ENCODE results near the gene DAPK2. TPM values are rescaled to one million over a fixed set of nuclear protein-coding genes. Genes with fewer than 3 reads are reported as not detected.

Gene DAPK2
- total RNA-seq, 1 donor from 2014 or later: 0.52 TPM

DNA sequence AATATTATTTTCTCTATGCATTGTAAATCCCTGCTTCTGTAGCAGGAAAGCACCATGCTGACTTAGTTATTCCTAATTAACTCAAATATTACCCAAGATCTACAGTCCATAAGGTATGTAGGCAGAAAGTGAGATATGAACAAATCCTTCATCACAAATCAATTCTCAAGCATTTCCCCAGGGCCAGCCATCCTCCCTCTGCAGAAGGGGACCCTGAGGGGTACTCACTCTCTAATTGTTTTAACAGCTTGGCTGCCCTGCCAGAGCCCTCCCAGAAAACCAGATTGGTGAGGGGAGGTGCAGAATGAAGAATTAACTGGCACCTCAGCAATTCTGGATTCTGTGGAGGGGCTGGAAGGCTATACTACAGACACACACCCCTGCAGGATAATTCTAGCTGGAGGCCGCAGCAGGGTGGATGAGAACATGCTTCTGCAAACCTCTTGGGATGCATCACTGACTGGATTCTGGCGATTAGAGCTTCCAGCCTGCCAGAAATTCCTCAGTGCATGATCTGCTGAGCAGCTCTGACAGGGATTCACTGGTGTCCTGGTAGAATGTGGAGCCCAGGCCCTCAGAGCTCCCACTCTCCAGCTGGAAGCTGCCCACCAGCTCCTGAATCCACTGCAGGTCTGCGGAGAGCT lies 123.9 kb downstream of the DAPK2 start:
- H3K36me3 ChIP-seq (ENCODE audit: insufficient read depth, low read length): no peaks in the 10 kb centered on the region
- peaks cover 5% of the 10 kb centered on the region for H3K4me1 ChIP-seq (ENCODE audit: insufficient read depth, low read length)
- FAIRE-seq: no peak
- H3K79me2 ChIP-seq (ENCODE audit: insufficient read depth, low read length): no peaks in the 10 kb centered on the region
- H3K4me2 ChIP-seq (ENCODE audit: low read length): no peak overlapping the region
- peaks cover 14% of the 10 kb centered on the region for H3K4me1 Mint-ChIP-seq (ENCODE audit: low read depth, unreplicated experiment)
- no peaks in the 10 kb centered on the region for H3K9me3 Mint-ChIP-seq (ENCODE audit: unreplicated experiment)
- no peak overlapping the region for H2AFZ ChIP-seq (ENCODE audit: low read depth, low read length)
- H3K4me3 ChIP-seq (ENCODE audit: insufficient read depth, low read depth, low read length): no peak overlapping the region
- H3K27ac ChIP-seq (ENCODE audit: low read depth, low read length): no peak overlapping the region
- TF ChIP-seq EZH2 (IDR thresholded peaks at IDR 0.05; ENCODE audit: insufficient read depth, low read length) (no peak), CTCF (IDR thresholded peaks at IDR 0.05; ENCODE audit: insufficient read depth, low read depth, low read length) (no peak)
- no peaks in the 10 kb centered on the region for H4K20me1 ChIP-seq (ENCODE audit: insufficient read depth, low read length)
- peaks cover 26% of the 10 kb centered on the region for H3K27me3 Mint-ChIP-seq (ENCODE audit: low read depth, unreplicated experiment)
- H3K27me3 ChIP-seq (ENCODE audit: insufficient read depth, low read length): peaks cover 2% of the 10 kb centered on the region
- no peak overlapping the region for H3K27ac Mint-ChIP-seq (ENCODE audit: unreplicated experiment)
- no peaks in the 10 kb centered on the region for H3K36me3 Mint-ChIP-seq (ENCODE audit: low read depth, unreplicated experiment)
- H3K9ac ChIP-seq (ENCODE audit: low read length): no peak overlapping the region
- H3K4me3 Mint-ChIP-seq (ENCODE audit: unreplicated experiment): no peak overlapping the region
- DNase-seq (ENCODE audit: low read depth): no peak
- no peaks in the 10 kb centered on the region for H3K9me3 ChIP-seq (ENCODE audit: insufficient read depth, low read depth, low read length)

- no peak for TF ChIP-seq CTCF (IDR thresholded peaks at IDR 0.05; ENCODE audit: insufficient read depth, low read depth, low read length)
- no peak for TF ChIP-seq EZH2 (IDR thresholded peaks at IDR 0.05; ENCODE audit: insufficient read depth, low read length)
- Histone ChIP-seq H3K9ac (ENCODE audit: low read length) (no peak overlapping the region), H3K27ac (ENCODE audit: low read depth, low read length) (no peak overlapping the region), H3K79me2 (ENCODE audit: insufficient read depth, low read length) (no peaks in the 10 kb centered on the region), H3K4me3 (ENCODE audit: insufficient read depth, low read depth, low read length) (no peak overlapping the region), H3K9me3 (ENCODE audit: insufficient read depth, low read depth, low read length) (no peaks in the 10 kb centered on the region), H4K20me1 (ENCODE audit: insufficient read depth, low read length) (no peaks in the 10 kb centered on the region), H2AFZ (ENCODE audit: low read depth, low read length) (no peak overlapping the region), H3K4me1 (ENCODE audit: insufficient read depth, low read length) (peaks cover 11% of the 10 kb centered on the region), H3K27me3 (ENCODE audit: insufficient read depth, low read length) (peaks cover 2% of the 10 kb centered on the region), H3K4me2 (ENCODE audit: low read length) (no peak overlapping the region), H3K36me3 (ENCODE audit: insufficient read depth, low read length) (no peaks in the 10 kb centered on the region)
- peaks cover 1% of the 10 kb centered on the region for H3K9me3 Mint-ChIP-seq (ENCODE audit: unreplicated experiment)
- DNase-seq (ENCODE audit: low read depth): no peak
- no peak overlapping the region for H3K27ac Mint-ChIP-seq (ENCODE audit: unreplicated experiment)
- H3K4me3 Mint-ChIP-seq (ENCODE audit: unreplicated experiment): no peak overlapping the region
- no peak for FAIRE-seq
- H3K27me3 Mint-ChIP-seq (ENCODE audit: low read depth, unreplicated experiment): peaks cover 17% of the 10 kb centered on the region
- H3K4me1 Mint-ChIP-seq (ENCODE audit: low read depth, unreplicated experiment): peaks cover 26% of the 10 kb centered on the region
- H3K36me3 Mint-ChIP-seq (ENCODE audit: low read depth, unreplicated experiment): no peaks in the 10 kb centered on the region
These were observed 125.6 kb downstream of the DAPK2 start for GRCh38 chr15:63920504-63921175.

GRCh38 chr15:63918901-63919348 lies 127.4 kb downstream of the DAPK2 start:
- Mint-ChIP-seq H3K4me1 (ENCODE audit: low read depth, unreplicated experiment) (peaks cover 22% of the 10 kb centered on the region), H3K4me3 (ENCODE audit: unreplicated experiment) (no peak overlapping the region), H3K27ac (ENCODE audit: unreplicated experiment) (no peak overlapping the region), H3K27me3 (ENCODE audit: low read depth, unreplicated experiment) (peaks cover 10% of the 10 kb centered on the region), H3K9me3 (ENCODE audit: unreplicated experiment) (peaks cover 1% of the 10 kb centered on the region), H3K36me3 (ENCODE audit: low read depth, unreplicated experiment) (no peaks in the 10 kb centered on the region)
- Histone ChIP-seq H3K4me2 (ENCODE audit: low read length) (no peak overlapping the region), H3K4me1 (ENCODE audit: insufficient read depth, low read length) (peaks cover 11% of the 10 kb centered on the region), H3K9ac (ENCODE audit: low read length) (no peak overlapping the region), H3K79me2 (ENCODE audit: insufficient read depth, low read length) (no peaks in the 10 kb centered on the region), H3K9me3 (ENCODE audit: insufficient read depth, low read depth, low read length) (no peaks in the 10 kb centered on the region), H3K27me3 (ENCODE audit: insufficient read depth, low read length) (peaks cover 2% of the 10 kb centered on the region), H3K27ac (ENCODE audit: low read depth, low read length) (no peak overlapping the region), H3K4me3 (ENCODE audit: insufficient read depth, low read depth, low read length) (no peak overlapping the region), H3K36me3 (ENCODE audit: insufficient read depth, low read length) (no peaks in the 10 kb centered on the region), H2AFZ (ENCODE audit: low read depth, low read length) (no peak overlapping the region), H4K20me1 (ENCODE audit: insufficient read depth, low read length) (no peaks in the 10 kb centered on the region)
- FAIRE-seq: no peak
- TF ChIP-seq EZH2 (IDR thresholded peaks at IDR 0.05; ENCODE audit: insufficient read depth, low read length) (no peak), CTCF (IDR thresholded peaks at IDR 0.05; ENCODE audit: insufficient read depth, low read depth, low read length) (no peak)
- no peak for DNase-seq (ENCODE audit: low read depth)
